Measurements from ENCODE around the gene GRWD1.
A peak's percentile ranks its signal among the peaks of the same experiment; 100 is the strongest.

The GRWD1 gene

DNA sequence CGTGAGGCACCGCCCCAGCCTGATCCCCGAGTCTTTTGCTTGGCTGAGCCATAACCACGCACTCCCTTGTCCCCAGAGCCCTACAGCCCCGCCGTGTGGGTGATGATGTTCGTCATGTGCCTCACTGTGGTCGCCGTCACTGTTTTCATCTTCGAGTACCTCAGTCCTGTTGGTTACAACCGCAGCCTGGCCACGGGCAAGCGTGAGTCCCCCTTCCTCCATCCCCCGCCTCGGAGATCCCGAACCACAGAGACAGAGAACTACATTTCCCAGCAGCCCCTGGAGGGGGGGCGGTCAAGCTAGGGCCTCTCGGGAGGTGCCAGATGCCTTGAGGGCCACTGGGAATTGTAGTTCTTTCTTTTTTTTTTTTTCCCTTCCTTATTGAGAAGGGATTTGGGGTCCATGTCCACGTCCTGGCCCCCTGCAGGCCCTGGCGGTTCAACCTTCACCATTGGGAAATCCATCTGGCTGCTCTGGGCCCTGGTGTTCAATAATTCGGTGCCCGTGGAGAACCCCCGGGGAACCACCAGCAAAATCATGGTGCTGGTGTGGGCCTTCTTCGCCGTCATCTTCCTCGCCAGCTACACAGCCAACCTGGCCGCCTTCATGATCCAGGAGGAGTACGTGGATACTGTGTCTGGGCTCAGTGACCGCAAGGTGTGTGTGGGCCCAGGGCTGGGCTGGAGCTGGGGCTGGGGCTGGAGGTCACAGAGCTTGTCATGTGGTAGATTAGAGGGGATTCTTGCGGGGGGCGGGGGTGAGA, 26.4 kb upstream of the GRWD1 start:
- Histone ChIP-seq H3K79me2 (ENCODE audit: insufficient read depth, low read depth) (no peaks in the 10 kb centered on the region), H4K20me1 (ENCODE audit: insufficient read depth) (no peaks in the 10 kb centered on the region), H3K4me1 (ENCODE audit: low read depth, poor library complexity, severe bottlenecking) (peaks cover 35% of the 10 kb centered on the region), H3K4me3 (IDR thresholded peaks at IDR 0.05; ENCODE audit: insufficient read depth, low read depth, low read length) (no peak overlapping the region), H3K27ac (peak overlapping the region; percentile 61), H3K27me3 (ENCODE audit: insufficient read depth, low read depth) (peaks cover 6% of the 10 kb centered on the region; the same call in 1 of the 2 replicates), H3K36me3 (ENCODE audit: insufficient read depth) (no peaks in the 10 kb centered on the region), H2AFZ (ENCODE audit: low read depth) (peak overlapping the region; percentile 100), H3K9ac (peak overlapping the region; percentile 39; the same call in 1 of the 2 replicates), H3K4me2 (peak overlapping the region; percentile 73)
- TF ChIP-seq, protein P1, sequence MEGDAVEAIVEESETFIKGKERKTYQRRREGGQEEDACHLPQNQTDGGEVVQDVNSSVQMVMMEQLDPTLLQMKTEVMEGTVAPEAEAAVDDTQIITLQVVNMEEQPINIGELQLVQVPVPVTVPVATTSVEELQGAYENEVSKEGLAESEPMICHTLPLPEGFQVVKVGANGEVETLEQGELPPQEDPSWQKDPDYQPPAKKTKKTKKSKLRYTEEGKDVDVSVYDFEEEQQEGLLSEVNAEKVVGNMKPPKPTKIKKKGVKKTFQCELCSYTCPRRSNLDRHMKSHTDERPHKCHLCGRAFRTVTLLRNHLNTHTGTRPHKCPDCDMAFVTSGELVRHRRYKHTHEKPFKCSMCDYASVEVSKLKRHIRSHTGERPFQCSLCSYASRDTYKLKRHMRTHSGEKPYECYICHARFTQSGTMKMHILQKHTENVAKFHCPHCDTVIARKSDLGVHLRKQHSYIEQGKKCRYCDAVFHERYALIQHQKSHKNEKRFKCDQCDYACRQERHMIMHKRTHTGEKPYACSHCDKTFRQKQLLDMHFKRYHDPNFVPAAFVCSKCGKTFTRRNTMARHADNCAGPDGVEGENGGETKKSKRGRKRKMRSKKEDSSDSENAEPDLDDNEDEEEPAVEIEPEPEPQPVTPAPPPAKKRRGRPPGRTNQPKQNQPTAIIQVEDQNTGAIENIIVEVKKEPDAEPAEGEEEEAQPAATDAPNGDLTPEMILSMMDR (conservative IDR thresholded peaks at IDR 0.05; ENCODE audit: low read depth, low read length) = no peak; the same call in 1 of the 2 replicates

DNA sequence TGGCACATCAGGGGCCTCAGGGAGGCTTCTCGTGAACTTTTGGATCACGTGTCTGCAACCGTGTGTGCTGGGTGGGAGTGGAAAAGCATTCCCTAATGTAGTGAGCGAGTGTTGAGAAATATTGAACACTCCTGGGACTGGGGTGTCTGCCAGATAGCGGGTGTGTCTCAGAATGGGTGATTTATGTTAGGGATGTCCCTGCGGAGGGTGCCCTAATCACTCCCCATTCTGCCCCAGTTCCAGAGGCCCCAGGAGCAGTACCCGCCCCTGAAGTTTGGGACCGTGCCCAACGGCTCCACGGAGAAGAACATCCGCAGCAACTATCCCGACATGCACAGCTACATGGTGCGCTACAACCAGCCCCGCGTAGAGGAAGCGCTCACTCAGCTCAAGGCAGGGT, 24.2 kb upstream of the GRWD1 start:
- TF ChIP-seq, protein P1 (conservative IDR thresholded peaks at IDR 0.05; ENCODE audit: low read depth, low read length) = no peak
- Histone ChIP-seq H3K4me2 (no peak overlapping the region), H3K27me3 (ENCODE audit: insufficient read depth, low read depth) (no peaks in the 10 kb centered on the region; the same call in 1 of the 2 replicates), H3K36me3 (ENCODE audit: insufficient read depth) (no peaks in the 10 kb centered on the region), H3K9ac (no peak overlapping the region), H3K4me1 (ENCODE audit: low read depth, poor library complexity, severe bottlenecking) (peaks cover 28% of the 10 kb centered on the region), H3K27ac (no peak overlapping the region), H3K79me2 (ENCODE audit: insufficient read depth, low read depth) (no peaks in the 10 kb centered on the region), H2AFZ (ENCODE audit: low read depth) (no peak overlapping the region), H3K4me3 (IDR thresholded peaks at IDR 0.05; ENCODE audit: insufficient read depth, low read depth, low read length) (no peak overlapping the region), H4K20me1 (ENCODE audit: insufficient read depth) (no peaks in the 10 kb centered on the region)

DNA sequence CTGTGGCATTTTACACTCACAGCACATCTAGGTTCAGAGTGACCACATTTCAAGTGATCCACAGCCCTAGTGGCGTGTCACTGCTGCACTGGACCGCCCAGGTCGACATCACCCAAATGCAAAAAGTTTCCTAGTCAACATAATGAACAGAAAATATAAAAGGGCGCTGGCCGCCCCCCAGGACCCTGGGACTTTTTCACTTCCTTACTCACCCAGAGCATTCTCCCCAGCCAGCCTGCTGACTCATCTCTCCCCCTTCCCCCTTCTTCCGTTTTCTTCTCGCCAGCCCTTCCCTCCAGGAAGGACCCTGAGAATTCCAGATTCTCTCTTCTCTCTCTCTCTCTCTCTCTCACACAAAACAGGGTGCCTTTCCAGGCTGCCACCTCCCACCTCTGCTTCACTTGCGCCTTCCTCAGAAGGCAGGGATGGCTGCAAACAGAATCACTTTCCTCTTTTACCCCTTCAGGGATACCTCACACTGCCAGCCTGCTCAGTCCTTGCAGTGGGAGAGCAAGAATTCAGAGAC, 21.0 kb upstream of the GRWD1 start:
- H4K20me1 ChIP-seq (ENCODE audit: insufficient read depth) = no peaks in the 10 kb centered on the region
- H2AFZ ChIP-seq (ENCODE audit: low read depth) = no peak overlapping the region
- no peak overlapping the region for H3K4me2 ChIP-seq
- H3K79me2 ChIP-seq (ENCODE audit: insufficient read depth, low read depth) = no peaks in the 10 kb centered on the region
- no peaks in the 10 kb centered on the region; the same call in 1 of the 2 replicates for H3K27me3 ChIP-seq (ENCODE audit: insufficient read depth, low read depth)
- H3K4me3 ChIP-seq (IDR thresholded peaks at IDR 0.05; ENCODE audit: insufficient read depth, low read depth, low read length) = no peak overlapping the region
- H3K27ac ChIP-seq = no peak overlapping the region
- TF ChIP-seq, protein P1 (conservative IDR thresholded peaks at IDR 0.05; ENCODE audit: low read depth, low read length) = no peak
- H3K9ac ChIP-seq = no peak overlapping the region
- H3K4me1 ChIP-seq (ENCODE audit: low read depth, poor library complexity, severe bottlenecking) = no peaks in the 10 kb centered on the region
- no peaks in the 10 kb centered on the region for H3K36me3 ChIP-seq (ENCODE audit: insufficient read depth)

DNA sequence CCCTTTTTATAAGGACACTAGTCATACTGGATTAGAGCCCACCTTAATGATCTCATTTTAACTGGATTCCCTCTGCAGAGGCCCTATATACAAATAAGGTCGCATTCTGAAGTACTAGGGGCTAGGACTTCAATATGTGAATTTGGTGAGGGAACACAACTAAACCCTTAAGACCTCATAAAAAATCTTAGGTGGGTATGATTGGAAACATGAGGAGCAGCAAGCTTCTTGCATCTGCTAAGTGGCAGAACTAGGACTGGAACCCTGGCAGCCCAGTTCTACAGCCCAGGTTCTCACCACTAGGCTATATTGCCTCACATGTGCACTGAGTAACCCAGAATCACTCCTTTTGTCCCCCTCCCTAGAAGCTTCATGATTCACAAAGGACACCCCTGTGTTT, 17.1 kb upstream of the GRWD1 start:
- Histone ChIP-seq H3K27me3 (ENCODE audit: insufficient read depth, low read depth) (no peaks in the 10 kb centered on the region; the same call in 1 of the 2 replicates), H3K27ac (no peak overlapping the region)
- TF ChIP-seq, protein P1 (conservative IDR thresholded peaks at IDR 0.05; ENCODE audit: low read depth, low read length) = no peak

More for the DNA sequence above, 17.1 kb upstream of the GRWD1 start:
- H3K79me2 ChIP-seq (ENCODE audit: insufficient read depth, low read depth) = no peaks in the 10 kb centered on the region
- no peak overlapping the region for H3K9ac ChIP-seq
- no peak overlapping the region for H3K4me2 ChIP-seq
- H2AFZ ChIP-seq (ENCODE audit: low read depth) = no peak overlapping the region
- no peaks in the 10 kb centered on the region for H4K20me1 ChIP-seq (ENCODE audit: insufficient read depth)
- no peak overlapping the region for H3K4me3 ChIP-seq (IDR thresholded peaks at IDR 0.05; ENCODE audit: insufficient read depth, low read depth, low read length)
- no peaks in the 10 kb centered on the region for H3K36me3 ChIP-seq (ENCODE audit: insufficient read depth)
- H3K4me1 ChIP-seq (ENCODE audit: low read depth, poor library complexity, severe bottlenecking) = no peaks in the 10 kb centered on the region

Measured in KMS-11 (cell line).